ENCODE data around the gene AAR2.

AAR2 gene

DNA sequence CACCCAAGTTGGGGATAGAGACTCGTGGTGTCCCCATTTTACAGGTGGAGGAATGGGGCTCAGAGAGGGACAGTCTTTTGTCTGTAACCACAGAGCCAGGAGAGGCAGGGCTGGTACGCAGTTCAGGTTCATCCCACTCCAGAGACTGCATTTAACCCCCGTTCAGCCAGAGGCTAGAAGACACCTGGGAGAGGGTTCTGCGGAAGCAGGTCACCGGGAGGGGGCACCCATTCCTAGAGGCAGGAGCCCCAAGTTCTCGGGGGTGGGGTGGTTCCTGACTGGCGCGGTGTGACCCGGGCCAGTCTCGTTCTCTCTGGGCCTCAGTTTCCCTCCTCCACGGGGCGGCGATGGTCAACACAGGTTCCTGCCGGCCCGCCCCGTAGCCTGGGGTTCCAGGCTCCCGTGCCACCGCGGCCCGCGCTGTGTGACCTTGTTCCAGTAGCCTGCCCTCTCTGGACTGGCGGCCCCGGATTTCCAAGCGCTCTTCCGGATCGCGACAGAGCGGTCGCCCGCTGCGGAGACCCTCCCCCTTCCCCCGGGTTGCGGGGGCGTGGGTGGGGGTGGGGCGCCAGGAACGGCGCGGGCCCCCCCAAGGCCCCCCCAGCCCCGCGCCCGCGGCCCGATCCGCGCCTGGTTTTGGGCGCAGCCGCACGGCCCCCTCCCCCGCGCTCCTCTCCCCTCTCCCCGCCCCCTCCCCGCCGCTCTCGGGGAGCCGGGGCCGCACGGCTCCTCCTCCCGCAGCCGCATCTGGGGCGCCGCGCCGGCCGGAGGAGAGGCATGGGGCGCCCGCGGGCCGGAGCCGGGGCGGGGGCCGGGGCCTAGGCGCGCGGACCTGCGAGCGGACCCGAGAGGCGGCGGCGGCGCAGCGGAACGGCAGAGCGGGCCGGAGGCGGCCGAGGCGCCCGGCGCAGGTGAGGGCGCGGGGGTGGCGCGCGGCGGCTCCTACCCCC is 69.6 kb downstream of the AAR2 start, which contains the start of gene DLGAP4:
Gene DLGAP4 (plus strand): TSS at position 738 of the 950 bp plus-strand sequence. CDS start 125,379 bp downstream, outside the sequence.
- no peak for DNase-seq (ENCODE audit: low read depth, low spot score)
- in situ Hi-C loops (cut with HindIII; ENCODE audit: low sequenced_read_pairs): no loop called here
- TF ChIP-seq, protein P1, sequence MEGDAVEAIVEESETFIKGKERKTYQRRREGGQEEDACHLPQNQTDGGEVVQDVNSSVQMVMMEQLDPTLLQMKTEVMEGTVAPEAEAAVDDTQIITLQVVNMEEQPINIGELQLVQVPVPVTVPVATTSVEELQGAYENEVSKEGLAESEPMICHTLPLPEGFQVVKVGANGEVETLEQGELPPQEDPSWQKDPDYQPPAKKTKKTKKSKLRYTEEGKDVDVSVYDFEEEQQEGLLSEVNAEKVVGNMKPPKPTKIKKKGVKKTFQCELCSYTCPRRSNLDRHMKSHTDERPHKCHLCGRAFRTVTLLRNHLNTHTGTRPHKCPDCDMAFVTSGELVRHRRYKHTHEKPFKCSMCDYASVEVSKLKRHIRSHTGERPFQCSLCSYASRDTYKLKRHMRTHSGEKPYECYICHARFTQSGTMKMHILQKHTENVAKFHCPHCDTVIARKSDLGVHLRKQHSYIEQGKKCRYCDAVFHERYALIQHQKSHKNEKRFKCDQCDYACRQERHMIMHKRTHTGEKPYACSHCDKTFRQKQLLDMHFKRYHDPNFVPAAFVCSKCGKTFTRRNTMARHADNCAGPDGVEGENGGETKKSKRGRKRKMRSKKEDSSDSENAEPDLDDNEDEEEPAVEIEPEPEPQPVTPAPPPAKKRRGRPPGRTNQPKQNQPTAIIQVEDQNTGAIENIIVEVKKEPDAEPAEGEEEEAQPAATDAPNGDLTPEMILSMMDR (IDR thresholded peaks at IDR 0.05; ENCODE audit: low read depth, low read length): no peak
- no peak within 1 kb of the TSS for H3K4me3 ChIP-seq (ENCODE audit: low read depth, low read length)

All from astrocyte of the spinal cord (primary cell).